HepG2 (cell line): ENCODE measurements around the gene NRG2.

Experiments
- RNF2 ChIP-seq: fragments of 450-650 bp; conservative IDR thresholded peaks from 2 replicates; pipeline ENCODE4 v1.6.1; 2016; ENCODE audit warnings: low read depth
- WIZ ChIP-seq: sonication (generic); formaldehyde crosslinking; IDR thresholded peaks from 2 replicates; pipeline ENCODE4 v1.5.1; 2020; ENCODE audit warnings: mild to moderate bottlenecking, missing genetic modification reagents
- TF ChIP-seq, protein P1 (sequence below): fragments of 450-650 bp; IDR thresholded peaks from 2 replicates; pipeline ENCODE4 v1.6.1; 2017; ENCODE audit warnings: mild to moderate bottlenecking

DNA sequence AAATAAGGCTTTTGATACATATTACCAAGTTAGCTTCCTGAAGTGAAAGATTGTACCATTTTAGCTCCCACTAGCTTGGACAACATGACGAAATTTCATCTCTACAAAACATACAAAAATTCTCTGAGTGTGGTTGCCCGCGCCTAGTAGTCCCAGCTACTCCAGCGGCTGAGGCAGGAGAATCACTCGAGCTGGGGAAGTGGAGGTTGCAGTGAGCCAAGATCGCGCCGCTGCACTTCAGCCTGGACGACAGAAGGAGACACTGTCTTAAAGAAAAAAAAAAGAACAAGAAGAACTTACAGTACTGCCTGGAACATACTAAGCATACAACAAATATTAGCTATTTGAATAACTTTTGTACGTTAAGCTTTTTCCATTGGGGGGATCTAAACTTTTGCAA, 29.7 kb upstream of the NRG2 start:
- TF ChIP-seq RNF2 = no peak
- TF ChIP-seq, protein P1, sequence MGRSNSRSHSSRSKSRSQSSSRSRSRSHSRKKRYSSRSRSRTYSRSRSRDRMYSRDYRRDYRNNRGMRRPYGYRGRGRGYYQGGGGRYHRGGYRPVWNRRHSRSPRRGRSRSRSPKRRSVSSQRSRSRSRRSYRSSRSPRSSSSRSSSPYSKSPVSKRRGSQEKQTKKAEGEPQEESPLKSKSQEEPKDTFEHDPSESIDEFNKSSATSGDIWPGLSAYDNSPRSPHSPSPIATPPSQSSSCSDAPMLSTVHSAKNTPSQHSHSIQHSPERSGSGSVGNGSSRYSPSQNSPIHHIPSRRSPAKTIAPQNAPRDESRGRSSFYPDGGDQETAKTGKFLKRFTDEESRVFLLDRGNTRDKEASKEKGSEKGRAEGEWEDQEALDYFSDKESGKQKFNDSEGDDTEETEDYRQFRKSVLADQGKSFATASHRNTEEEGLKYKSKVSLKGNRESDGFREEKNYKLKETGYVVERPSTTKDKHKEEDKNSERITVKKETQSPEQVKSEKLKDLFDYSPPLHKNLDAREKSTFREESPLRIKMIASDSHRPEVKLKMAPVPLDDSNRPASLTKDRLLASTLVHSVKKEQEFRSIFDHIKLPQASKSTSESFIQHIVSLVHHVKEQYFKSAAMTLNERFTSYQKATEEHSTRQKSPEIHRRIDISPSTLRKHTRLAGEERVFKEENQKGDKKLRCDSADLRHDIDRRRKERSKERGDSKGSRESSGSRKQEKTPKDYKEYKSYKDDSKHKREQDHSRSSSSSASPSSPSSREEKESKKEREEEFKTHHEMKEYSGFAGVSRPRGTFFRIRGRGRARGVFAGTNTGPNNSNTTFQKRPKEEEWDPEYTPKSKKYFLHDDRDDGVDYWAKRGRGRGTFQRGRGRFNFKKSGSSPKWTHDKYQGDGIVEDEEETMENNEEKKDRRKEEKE = no peak
- TF ChIP-seq WIZ (CRISPR knock-in tag) = no peak
